ENCODE measurements around the gene SLC25A26.

Gene SLC25A26

GRCh38 chr3:66181764-66182163 is 39.0 kb upstream of the SLC25A26 start:
- Mint-ChIP-seq H3K27me3 (ENCODE audit: low read depth) (peaks cover 7% of the 10 kb centered on the region), H3K4me3 (no peak overlapping the region), H3K27ac (peak overlapping the region in 1 of 3 experiments; percentile 62), H3K9me3 (no peaks in the 10 kb centered on the region), H3K4me1 (peaks cover 30% of the 10 kb centered on the region), H3K36me3 (ENCODE audit: low read depth) (peaks cover 4% of the 10 kb centered on the region)
- TF ChIP-seq CTCF (IDR thresholded peaks at IDR 0.05; ENCODE audit: unreplicated experiment in 3 of 3): no peak

GRCh38 chr3:66182246-66182645 is 38.6 kb upstream of the SLC25A26 start:
- no peak for TF ChIP-seq CTCF (IDR thresholded peaks at IDR 0.05; ENCODE audit: unreplicated experiment in 3 of 3)
- peaks cover 4% of the 10 kb centered on the region for H3K36me3 Mint-ChIP-seq (ENCODE audit: low read depth)
- peak overlapping the region in 1 of 3 experiments; percentile 62 for H3K27ac Mint-ChIP-seq
- H3K4me3 Mint-ChIP-seq: no peak overlapping the region
- peaks cover 3% of the 10 kb centered on the region for H3K27me3 Mint-ChIP-seq (ENCODE audit: low read depth)
- H3K4me1 Mint-ChIP-seq: peaks cover 30% of the 10 kb centered on the region
- no peaks in the 10 kb centered on the region for H3K9me3 Mint-ChIP-seq

- Mint-ChIP-seq H3K27ac (no peak overlapping the region), H3K36me3 (ENCODE audit: low read depth) (peaks cover 7% of the 10 kb centered on the region), H3K4me1 (peaks cover 17% of the 10 kb centered on the region), H3K27me3 (ENCODE audit: low read depth) (peaks cover 3% of the 10 kb centered on the region), H3K4me3 (no peak overlapping the region), H3K9me3 (peaks cover 3% of the 10 kb centered on the region)
- no peak for TF ChIP-seq CTCF (IDR thresholded peaks at IDR 0.05; ENCODE audit: unreplicated experiment in 3 of 3)
Observed at GRCh38 chr3:66186545-66186944, 34.3 kb upstream of the SLC25A26 start.

- peaks cover 13% of the 10 kb centered on the region for H3K27me3 Mint-ChIP-seq (ENCODE audit: low read depth)
- H3K4me1 Mint-ChIP-seq: peaks cover 8% of the 10 kb centered on the region
- peak overlapping the region; percentile 23 to 57 (median 44) for H3K4me3 Mint-ChIP-seq
- H3K9me3 Mint-ChIP-seq: no peaks in the 10 kb centered on the region
- H3K36me3 Mint-ChIP-seq (ENCODE audit: low read depth): no peaks in the 10 kb centered on the region
- H3K27ac Mint-ChIP-seq: no peak overlapping the region
- TF ChIP-seq CTCF (IDR thresholded peaks at IDR 0.05; ENCODE audit: unreplicated experiment in 3 of 3): peak; percentile 20 to 38 (median 34)
Observed at GRCh38 chr3:66195347-66195783, 25.4 kb upstream of the SLC25A26 start.

GRCh38 chr3:66196633-66197032 is 24.2 kb upstream of the SLC25A26 start:
- H3K27me3 Mint-ChIP-seq (ENCODE audit: low read depth): peaks cover 13% of the 10 kb centered on the region

More at GRCh38 chr3:66196633-66197032, 24.2 kb upstream of the SLC25A26 start:
- Mint-ChIP-seq H3K9me3 (no peaks in the 10 kb centered on the region), H3K36me3 (ENCODE audit: low read depth) (no peaks in the 10 kb centered on the region), H3K27ac (no peak overlapping the region), H3K4me1 (peaks cover 8% of the 10 kb centered on the region), H3K4me3 (no peak overlapping the region)
- peak; percentile 39 to 56 (median 41) for TF ChIP-seq CTCF (IDR thresholded peaks at IDR 0.05; ENCODE audit: unreplicated experiment in 3 of 3)
